NCI-H1436 treated with DMSO at 0.1 percent for 48 hours (cell line): ENCODE results near the gene RERE.

Source experiments
- DNase-seq: peaks from one replicate; lab custom pipeline; 2025; lab: John Stamatoyannopoulos, UW

RERE gene

GRCh38 chr1:8570465-8570864 is 247.0 kb downstream of the RERE start:
- DNase-seq = no peak

GRCh38 chr1:8569242-8569641 is 248.2 kb downstream of the RERE start:
- no peak for DNase-seq

GRCh38 chr1:8568837-8569236 is 248.6 kb downstream of the RERE start:
- DNase-seq = no peak

GRCh38 chr1:8567146-8567545 is 250.3 kb downstream of the RERE start:
- DNase-seq = no peak

GRCh38 chr1:8565802-8566201 is 251.6 kb downstream of the RERE start:
- no peak for DNase-seq

GRCh38 chr1:8563944-8564537 is 253.4 kb downstream of the RERE start:
- DNase-seq = no peak

- no peak for DNase-seq
Measured at GRCh38 chr1:8562881-8563865, 254.3 kb downstream of the RERE start.

GRCh38 chr1:8562222-8562621 is 255.2 kb downstream of the RERE start:
- no peak for DNase-seq

GRCh38 chr1:8560611-8561544 is 256.6 kb downstream of the RERE start:
- peak; percentile 25 for DNase-seq

- no peak for DNase-seq
Measured at GRCh38 chr1:8560035-8560434, 257.4 kb downstream of the RERE start.

GRCh38 chr1:8555582-8555981 is 261.9 kb downstream of the RERE start:
- DNase-seq = no peak

- no peak for DNase-seq
Measured at GRCh38 chr1:8554956-8555534, 262.4 kb downstream of the RERE start.

- DNase-seq = no peak
Measured at GRCh38 chr1:8552820-8553397, 264.5 kb downstream of the RERE start.

- no peak for DNase-seq
Measured at GRCh38 chr1:8551613-8552489, 265.6 kb downstream of the RERE start.

- DNase-seq = no peak
Measured at GRCh38 chr1:8551057-8551456, 266.4 kb downstream of the RERE start.

GRCh38 chr1:8547791-8548190 is 269.6 kb downstream of the RERE start:
- no peak for DNase-seq

GRCh38 chr1:8545078-8545477 is 272.4 kb downstream of the RERE start:
- DNase-seq = no peak

- no peak for DNase-seq
Measured at GRCh38 chr1:8544644-8545043, 272.8 kb downstream of the RERE start.

GRCh38 chr1:8543965-8544364 is 273.5 kb downstream of the RERE start:
- no peak for DNase-seq

- no peak for DNase-seq
Measured at GRCh38 chr1:8541961-8542521, 275.4 kb downstream of the RERE start.
